GM18526 (cell line): ENCODE measurements around the gene BICRA.

Experiments used
- POLR2A ChIP-seq: IDR thresholded peaks from 3 replicates; pipeline ENCODE4 v1.6.1; 2011; ENCODE audit not compliant: insufficient read length; ENCODE audit errors: extremely low read depth

The BICRA gene

DNA sequence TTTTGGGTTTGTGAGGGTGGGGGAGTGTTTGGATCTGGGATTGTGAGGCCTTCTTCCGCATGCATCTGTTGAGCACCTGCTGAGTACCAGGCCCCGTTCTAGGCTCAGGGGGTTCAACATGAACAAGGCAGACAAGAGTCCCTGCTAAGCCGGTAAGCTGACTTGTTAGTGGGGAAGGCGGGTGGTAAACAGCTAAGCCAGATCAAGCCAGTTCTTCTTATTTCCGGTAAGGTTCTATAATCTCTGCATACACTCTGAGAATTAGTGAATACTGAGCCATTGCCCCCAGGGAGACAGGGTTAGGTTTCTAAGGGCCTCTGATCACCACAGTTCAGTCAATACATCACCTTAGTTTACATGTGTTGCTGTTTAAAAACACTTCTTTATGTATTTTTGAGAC is 94.4 kb downstream of the BICRA start:
- no peak for TF ChIP-seq POLR2A

DNA sequence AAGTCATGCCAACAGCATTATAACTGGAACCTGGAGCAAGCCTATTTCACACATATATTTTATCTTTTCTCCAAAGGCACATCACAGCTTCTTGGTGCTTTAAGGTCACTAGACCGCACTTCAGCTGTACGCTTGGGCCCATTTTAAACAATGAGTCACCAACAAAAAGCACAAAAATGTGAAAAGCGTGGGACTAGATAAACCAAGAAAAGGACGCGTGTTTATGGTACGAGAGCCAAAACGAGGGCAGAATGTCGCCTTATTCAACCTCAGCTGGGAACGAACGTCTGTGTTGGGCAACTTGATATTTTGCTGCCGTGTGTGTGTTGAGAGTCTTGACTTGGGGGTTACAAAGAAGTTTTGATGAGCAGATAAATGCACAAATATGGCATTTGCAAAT is 95.1 kb downstream of the BICRA start:
- TF ChIP-seq POLR2A: no peak

DNA sequence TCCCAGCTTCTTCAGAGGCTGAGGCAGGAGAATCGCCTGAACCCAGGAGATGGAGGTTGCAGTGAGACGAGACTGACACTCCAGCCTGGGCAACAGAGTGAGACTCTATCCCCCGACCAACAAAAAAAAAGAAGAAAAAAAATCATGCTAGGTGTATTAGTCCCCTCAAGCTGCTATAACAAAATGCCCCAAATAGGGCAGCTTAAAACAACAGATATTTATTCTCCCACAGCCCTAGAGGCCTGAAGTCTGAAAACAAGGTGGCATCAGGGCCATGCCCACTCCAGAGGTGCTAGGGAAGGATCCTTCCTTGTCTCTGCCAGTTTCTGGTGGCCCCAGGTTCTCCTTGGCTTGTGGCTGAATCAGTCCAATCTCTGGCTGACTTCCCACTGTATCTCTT is 95.7 kb downstream of the BICRA start:
- TF ChIP-seq POLR2A: no peak

DNA sequence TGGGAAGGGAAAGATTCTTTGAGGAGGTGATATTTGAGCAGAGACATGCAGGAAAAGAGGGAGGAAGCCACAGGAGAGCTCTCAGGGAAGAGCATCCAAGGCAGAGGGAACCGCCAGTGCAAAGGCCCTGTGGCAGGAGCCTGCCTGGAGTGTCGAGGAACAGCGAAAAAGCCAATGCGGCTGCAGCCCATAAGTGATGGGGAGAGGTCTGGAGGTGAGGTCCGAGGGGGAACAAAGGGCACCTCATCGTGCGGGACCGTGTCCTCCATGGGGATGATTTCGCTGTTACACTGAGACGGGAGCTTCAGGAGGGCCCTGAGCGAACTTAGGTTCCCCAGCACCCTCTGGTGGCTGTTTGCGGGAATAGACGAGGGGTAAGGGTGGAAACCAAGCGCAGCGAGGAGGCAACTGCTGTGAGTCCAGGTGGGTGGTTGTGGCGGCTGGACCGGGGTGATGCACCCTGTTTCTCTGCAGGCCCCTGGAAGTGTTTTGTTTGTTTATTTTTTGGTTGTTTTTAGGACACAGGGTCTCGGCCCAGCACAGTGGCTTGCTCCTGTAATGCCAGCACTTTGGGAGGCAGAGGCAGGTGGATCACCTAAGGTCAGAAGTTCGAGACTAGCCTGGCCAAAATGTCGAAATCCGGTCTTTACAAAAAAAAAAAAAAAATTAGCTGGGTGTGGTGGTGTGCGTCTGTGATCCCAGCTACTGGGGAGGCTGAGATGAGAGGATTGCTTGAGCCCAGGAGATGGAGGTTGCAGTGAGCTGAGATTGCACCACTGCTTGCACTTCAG is 98.4 kb downstream of the BICRA start:
- TF ChIP-seq POLR2A: no peak

DNA sequence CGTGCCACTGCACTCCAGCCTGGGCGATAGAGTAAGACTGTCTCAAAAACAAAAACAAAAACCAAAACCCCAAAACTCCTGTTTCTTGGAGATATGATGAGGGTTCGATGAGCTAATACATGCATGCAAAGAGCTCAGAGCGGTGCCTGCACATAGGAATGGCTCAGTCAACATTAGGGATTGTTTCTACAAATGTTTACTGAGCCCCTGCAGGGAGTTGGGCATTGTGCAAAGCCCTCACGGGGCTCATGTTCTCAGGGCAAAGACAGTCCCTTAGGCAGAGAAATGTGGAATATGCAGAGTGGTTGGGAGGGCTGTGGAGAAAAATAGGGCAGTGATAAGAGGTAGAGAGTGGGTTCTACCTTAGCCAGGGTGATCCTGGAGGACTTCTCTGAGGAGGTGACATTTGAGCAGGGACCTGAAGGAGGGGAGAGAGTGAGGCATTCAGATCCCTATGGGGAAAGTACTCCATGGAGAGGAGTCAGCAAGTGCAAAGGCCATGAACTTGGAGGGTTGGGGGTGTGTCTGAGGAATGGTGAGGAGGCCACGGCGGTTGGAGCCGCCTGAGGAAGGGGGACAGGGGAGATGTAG is 102.8 kb downstream of the BICRA start:
- no peak for TF ChIP-seq POLR2A

DNA sequence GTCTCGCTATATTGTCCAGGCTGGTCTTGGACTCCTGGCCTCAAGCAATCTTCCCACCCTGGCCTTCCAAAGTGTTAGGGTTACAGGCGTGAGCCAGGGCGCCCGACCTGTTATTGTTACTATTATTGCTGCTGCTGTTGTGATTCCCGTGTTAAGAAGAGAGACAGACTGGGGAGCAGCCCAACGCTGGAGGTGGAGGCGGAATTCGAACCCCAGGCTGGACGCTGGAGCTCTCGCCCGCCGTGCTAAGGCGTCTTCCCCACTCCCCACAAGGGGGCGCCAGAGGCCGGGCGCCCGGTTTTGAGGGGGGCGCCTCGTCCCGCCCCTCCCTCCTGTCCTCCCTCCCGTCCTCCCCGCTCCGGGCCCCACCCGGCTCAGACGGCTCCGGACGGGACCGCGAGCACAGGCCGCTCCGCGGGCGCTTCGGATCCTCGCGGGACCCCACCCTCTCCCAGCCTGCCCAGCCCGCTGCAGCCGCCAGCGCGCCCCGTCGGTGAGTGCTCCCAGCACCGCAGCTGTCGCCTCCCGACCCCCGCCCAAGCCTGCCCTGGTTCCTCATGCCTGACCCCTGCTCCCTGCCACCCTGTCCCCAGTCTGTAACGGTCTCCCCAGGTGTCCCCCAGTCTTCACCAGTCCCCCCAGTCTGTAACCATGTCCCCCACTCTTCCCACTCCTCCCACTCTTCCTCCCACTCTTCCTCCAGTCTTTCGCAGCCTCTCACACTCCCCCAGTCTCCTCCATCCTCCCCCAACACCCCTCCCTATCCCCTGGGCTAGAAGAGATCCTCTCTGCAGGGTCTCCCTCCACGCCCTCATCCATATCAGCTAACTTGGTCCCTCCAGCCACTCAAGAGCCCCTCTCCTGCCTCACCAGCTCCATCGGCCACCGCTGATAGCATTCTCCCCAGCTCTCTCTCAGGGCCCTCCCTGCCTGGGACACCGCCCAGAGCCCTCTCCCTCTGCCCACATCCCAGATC is 104.4 kb downstream of the BICRA start, which contains the start of gene EHD2:
Gene EHD2, plus strand, starts transcription at position 377 of the 976 bp plus-strand sequence. CDS start 3,191 bp downstream, outside the sequence.
- no peak for TF ChIP-seq POLR2A

DNA sequence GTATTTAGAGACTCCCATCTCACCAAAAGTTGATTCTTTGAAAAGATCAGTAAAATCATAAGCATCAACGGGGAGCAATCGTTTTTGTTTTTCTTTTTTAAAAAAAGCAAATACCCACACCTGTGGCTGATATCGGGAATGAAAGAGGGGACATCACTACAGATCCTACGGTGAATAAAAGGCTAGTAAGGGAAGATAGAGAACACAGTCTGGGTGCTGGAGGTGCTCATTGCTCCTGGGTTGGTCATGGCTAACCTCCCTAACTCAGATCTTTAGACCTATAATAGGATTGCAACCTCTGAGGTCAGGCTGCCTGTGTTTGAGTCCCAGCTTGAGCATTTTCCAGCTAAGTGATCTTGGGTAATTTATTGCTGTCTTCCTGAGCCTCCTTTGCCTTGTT is 105.4 kb downstream of the BICRA start:
- no peak for TF ChIP-seq POLR2A

DNA sequence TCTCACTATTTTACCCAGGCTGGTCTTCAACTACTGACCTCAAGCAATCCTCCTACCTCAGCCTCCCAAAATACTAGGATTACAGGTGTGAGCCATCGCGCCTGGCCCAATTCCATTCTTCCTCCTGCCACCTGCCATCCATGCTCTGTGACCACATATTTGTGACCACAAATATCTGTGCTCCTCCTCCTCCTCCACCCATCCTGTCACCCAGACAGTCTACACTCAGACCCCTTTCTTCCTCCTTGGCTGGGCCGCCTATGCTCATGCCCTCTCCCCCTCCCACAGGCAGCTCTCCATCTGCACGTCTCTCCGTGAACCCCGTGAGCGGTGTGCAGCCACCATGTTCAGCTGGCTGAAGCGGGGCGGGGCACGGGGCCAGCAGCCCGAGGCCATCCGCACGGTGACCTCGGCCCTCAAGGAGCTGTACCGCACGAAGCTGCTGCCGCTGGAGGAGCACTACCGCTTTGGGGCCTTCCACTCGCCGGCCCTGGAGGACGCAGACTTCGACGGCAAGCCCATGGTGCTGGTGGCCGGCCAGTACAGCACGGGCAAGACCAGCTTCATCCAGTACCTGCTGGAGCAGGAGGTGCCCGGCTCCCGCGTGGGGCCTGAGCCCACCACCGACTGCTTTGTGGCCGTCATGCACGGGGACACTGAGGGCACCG is 107.5 kb downstream of the BICRA start:
- no peak for TF ChIP-seq POLR2A

DNA sequence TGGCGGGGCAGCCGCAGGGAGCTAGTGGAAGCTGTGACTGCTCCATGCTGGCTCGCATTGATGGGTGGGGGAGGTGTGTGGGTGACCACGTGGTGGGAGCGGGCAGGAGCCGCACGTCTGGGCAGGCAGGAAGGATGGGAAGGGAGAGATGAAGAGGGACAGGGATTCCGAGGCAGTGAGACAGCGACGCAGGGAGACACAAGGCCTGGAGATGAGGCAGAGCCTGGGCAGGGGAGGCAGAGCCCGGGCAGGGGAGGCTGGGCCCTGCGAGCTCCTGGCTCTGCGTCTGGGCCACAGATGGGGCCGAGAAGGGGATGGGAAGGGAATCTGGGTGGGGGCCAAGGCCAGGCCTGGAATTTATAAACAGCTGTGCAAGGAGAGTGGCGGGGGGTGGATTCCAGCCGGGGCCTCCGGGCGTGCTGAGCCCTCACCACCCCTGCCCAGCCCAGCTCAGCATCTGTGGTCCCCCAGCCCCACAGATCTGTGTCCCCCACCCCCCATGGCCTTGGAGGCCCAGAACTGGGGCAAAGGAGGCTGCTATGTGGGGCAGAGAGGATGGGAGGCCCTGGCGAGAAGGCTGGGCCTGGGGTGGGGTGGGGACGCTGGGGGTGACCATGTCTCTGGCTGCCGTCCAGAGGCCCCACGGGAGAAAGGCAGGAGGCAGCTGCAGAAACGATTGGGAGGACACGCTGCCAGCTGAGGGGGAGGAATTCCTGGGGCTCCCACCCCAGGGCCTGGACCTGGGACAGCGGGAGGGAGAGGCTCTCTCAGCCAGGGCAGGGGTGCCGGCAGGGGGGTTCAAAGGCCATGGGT is 110.3 kb downstream of the BICRA start:
- TF ChIP-seq POLR2A: no peak

DNA sequence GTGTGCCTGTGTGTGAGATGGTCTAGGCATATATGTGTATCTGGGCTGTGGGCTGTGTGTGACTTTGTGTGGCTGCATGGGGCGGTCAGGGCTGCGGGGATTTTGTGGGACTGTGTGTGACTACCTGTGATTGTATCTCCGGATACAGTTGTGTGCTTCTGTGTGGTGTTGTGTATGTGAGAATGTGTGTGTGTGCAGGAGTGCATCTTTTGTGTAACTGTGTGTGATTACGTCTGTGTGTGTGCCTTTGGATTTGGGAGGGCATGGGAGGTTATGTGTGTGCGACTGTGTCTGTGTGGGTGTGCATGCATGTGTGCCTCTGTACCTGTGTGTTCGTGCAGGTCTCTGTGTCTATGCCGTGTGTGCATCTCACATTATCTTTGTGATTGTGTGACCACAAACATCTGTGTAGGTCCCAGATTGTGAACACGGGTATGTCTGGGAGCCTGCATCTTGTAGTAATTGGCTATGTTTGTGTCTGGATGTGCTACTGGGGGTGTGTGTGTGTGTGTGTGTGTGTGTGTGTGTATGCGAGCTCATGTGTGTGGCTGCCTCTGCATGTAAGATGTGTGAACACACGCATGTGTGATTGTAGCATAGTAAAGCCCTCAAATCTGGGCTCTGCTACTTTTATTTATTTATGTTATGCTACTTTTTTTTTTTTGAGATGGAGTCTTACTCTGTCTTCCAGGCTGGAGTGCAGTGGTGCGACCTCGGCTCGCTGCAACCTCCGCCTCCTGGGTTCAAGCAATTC is 111.9 kb downstream of the BICRA start:
- no peak for TF ChIP-seq POLR2A

DNA sequence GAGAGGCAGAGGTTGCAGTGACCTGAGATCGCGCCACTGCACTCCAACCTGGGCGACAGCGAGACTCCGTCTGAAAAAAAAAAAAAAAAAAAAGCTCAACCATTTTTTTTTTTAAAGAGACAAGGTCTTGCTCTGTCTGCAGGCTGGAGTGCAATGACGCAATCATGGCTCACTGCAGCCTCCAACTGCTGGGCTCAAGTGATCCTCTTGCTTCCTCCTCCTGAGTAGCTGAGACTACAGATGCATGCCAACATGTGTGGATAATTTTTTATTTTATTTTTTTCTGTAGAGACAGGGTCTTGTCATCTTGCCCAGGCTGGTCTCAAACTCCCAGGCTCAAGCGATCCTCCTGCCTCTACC is 114.6 kb downstream of the BICRA start:
- TF ChIP-seq POLR2A: no peak

DNA sequence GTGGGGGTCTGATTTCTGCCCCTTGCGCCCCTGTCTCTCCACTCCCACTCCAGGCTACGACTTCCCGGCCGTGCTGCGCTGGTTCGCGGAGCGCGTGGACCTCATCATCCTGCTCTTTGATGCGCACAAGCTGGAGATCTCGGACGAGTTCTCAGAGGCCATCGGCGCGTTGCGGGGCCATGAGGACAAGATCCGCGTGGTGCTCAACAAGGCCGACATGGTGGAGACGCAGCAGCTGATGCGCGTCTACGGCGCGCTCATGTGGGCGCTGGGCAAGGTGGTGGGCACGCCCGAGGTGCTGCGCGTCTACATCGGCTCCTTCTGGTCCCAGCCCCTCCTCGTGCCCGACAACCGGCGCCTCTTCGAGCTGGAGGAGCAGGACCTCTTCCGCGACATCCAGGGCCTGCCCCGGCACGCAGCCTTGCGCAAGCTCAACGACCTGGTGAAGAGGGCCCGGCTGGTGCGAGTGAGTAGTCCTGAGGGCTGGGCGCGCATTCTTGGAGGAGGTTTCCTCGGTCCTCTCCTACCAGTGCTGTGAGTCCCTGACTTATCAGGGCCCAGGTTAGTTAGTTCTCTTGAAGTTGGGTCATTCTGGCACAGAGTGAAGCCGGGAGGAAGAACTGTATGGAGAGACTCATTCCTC is 116.9 kb downstream of the BICRA start:
- TF ChIP-seq POLR2A: no peak

DNA sequence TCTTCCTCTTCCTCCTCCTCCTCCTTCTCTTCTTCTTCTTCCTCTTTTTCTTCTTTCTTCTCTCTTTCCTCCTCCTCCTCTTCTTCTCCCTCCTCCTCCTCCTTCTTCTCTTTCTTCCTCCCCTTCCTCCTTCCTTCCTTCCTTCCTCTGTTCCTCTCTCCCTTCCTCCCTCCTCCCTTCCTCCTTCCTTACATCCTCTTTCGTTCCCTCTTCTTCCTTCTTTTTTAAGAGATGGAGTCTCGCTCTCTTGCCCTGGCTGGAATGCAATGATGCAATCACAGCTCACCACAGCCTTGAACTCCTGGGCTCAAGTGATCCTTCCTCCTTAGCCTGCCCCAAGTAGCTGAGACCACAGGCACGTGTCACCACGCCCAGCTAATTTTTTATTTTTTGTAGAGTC is 117.5 kb downstream of the BICRA start:
- TF ChIP-seq POLR2A: no peak
